ENCODE results near the gene SLK.
A peak's percentile ranks its signal among the peaks of the same experiment; 100 is the strongest.

Gene SLK

DNA sequence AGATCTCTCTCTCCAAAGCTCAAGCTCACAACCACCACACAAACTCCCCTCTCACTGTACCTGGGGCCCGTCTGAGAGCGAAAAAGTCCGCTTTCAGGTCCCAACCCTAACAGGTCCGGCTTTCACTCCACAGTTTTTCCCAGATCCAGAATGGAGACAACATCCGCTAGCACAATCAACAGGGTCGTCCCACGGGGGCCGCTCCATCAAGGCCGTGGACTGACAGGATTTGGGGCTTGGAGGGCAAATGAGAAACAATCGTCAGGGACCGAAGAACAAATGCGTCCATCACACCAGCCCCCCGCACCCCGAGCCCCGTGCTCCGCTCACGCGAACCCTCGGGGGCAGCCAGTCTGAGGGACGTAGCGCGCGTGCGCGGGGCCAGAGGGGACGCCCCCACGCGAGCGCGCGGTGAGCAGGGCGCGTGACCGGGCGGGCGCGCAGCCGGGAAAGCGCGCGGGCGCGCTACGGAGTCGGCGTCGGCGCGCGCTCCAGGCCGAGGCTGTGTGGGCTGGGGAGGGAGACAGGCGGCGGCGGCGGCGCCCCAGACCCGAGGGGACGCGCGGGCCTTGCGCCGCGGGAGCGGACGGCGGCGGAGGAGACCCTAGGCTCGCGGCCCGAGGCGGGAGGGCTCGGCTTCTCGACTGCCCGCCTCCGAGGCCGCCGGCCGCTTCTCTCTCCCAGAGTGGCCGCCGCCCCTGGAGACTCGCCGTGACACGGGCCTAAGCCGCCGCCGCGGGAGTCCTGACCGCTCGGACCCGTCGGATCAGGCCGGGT lies at the start of gene SLK:
Gene SLK, plus strand, starts transcription at position 470 of the 777 bp plus-strand sequence. CDS start 606 bp downstream, outside the sequence.
- no peaks in the 10 kb centered on the region for H3K27me3 Mint-ChIP-seq
- H3K9me3 Mint-ChIP-seq, result no peaks in the 10 kb centered on the region
- peaks cover 45% of the 10 kb centered on the region for H3K4me1 Mint-ChIP-seq (ENCODE audit: low read depth)
- no peaks in the 10 kb centered on the region for H3K36me3 Mint-ChIP-seq (ENCODE audit: low read depth)
- peak within 1 kb of the TSS; percentile 97 for H3K27ac Mint-ChIP-seq
- peak within 1 kb of the TSS; percentile 96 for H3K4me3 Mint-ChIP-seq

GRCh38 chr10:103917302-103918052 lies 49.5 kb upstream of the SLK start:
- Mint-ChIP-seq H3K27ac (peak overlapping the region; percentile 90), H3K9me3 (peaks cover 7% of the 10 kb centered on the region), H3K36me3 (ENCODE audit: low read depth) (peaks cover 19% of the 10 kb centered on the region), H3K27me3 (no peaks in the 10 kb centered on the region), H3K4me3 (peak overlapping the region; percentile 92), H3K4me1 (ENCODE audit: low read depth) (peaks cover 46% of the 10 kb centered on the region)

DNA sequence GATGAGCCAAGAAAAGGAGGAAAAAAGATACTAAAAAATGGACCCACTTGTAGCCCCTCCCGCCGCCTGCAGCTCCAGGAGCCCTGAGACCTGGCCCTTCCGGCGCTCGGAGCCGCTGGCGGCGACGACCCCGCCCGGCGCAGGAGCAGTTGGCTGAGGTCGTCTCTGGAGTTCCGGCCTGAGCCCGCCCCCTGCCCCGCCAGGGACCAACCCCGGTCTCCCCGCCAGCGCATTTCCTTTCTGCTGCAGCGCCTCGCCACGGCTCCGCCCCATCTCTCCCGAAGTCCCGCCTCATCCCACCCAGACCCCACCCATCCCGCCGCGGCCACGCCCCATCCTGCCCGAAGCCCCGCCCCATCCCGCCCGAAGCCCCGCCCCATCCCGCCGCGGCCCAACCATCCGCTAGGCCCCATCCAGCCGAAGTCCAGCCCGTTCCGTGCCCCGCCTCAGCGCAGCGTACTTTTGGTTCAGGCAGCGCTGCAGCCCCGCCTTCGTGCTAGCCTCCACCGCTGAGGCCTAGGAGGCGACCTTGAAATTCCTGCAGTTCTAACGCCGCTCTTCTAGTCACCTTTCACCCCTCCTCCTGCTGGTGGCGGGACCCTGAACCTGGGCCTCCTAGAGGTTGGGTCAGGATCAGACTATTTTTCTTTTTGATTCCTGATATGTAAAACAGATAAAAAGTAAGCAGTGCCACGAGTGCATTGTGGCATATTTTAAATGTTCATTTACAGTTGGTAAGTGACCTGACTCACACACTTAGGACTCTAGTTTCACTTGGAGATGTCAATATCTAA lies 48.7 kb upstream of the SLK start, which contains the start of gene STN1:
Gene STN1, minus strand, starts transcription at position 132 of the 794 bp plus-strand sequence. CDS start 590 bp downstream, outside the sequence.
- H3K4me1 Mint-ChIP-seq (ENCODE audit: low read depth), result peaks cover 38% of the 10 kb centered on the region
- H3K27me3 Mint-ChIP-seq, result no peaks in the 10 kb centered on the region
- peaks cover 7% of the 10 kb centered on the region for H3K9me3 Mint-ChIP-seq
- H3K36me3 Mint-ChIP-seq (ENCODE audit: low read depth), result peaks cover 19% of the 10 kb centered on the region
- H3K4me3 Mint-ChIP-seq, result peak within 1 kb of the TSS; percentile 92
- peak within 1 kb of the TSS; percentile 90 for H3K27ac Mint-ChIP-seq

DNA sequence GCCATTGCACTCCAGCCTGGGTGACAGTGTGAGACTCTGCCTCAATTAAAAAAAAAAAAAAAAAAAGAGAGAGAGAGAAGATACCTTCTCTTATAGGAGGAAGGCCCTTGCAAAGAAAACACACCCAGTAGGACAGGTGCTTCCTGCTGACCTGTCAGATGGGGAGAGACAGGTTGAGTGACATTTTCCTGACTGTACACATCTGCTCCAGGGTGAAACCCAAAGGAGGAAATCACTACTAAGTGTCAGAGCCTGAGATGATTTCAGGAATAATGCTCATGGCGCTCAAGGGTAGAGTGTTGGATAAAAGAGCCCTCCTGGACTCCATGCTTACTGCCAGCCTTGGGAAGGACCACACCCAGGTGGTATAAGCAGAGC lies 47.3 kb upstream of the SLK start:
- peaks cover 16% of the 10 kb centered on the region for H3K36me3 Mint-ChIP-seq (ENCODE audit: low read depth)
- H3K4me3 Mint-ChIP-seq, result no peak overlapping the region

GRCh38 chr10:103921248-103921647 lies 45.7 kb upstream of the SLK start:
- Mint-ChIP-seq H3K27ac (no peak overlapping the region), H3K36me3 (ENCODE audit: low read depth) (peaks cover under 1% of the 10 kb centered on the region), H3K4me1 (ENCODE audit: low read depth) (peaks cover 15% of the 10 kb centered on the region), H3K27me3 (no peaks in the 10 kb centered on the region), H3K4me3 (no peak overlapping the region), H3K9me3 (no peaks in the 10 kb centered on the region)

More for the DNA sequence above, 47.3 kb upstream of the SLK start:
- no peaks in the 10 kb centered on the region for H3K27me3 Mint-ChIP-seq
- no peak overlapping the region for H3K27ac Mint-ChIP-seq
- peaks cover 7% of the 10 kb centered on the region for H3K9me3 Mint-ChIP-seq
- peaks cover 31% of the 10 kb centered on the region for H3K4me1 Mint-ChIP-seq (ENCODE audit: low read depth)

GRCh38 chr10:103921750-103922195 lies 45.2 kb upstream of the SLK start:
- Mint-ChIP-seq H3K36me3 (ENCODE audit: low read depth) (no peaks in the 10 kb centered on the region), H3K9me3 (no peaks in the 10 kb centered on the region), H3K27me3 (no peaks in the 10 kb centered on the region), H3K27ac (no peak overlapping the region), H3K4me3 (no peak overlapping the region), H3K4me1 (ENCODE audit: low read depth) (peaks cover 10% of the 10 kb centered on the region)

GRCh38 chr10:103922659-103923058 lies 44.3 kb upstream of the SLK start:
- H3K27me3 Mint-ChIP-seq, result no peaks in the 10 kb centered on the region
- no peaks in the 10 kb centered on the region for H3K9me3 Mint-ChIP-seq
- H3K36me3 Mint-ChIP-seq (ENCODE audit: low read depth), result no peaks in the 10 kb centered on the region
- H3K4me3 Mint-ChIP-seq, result no peak overlapping the region
- H3K27ac Mint-ChIP-seq, result no peak overlapping the region
- H3K4me1 Mint-ChIP-seq (ENCODE audit: low read depth), result peaks cover 9% of the 10 kb centered on the region

GRCh38 chr10:103923502-103923901 lies 43.4 kb upstream of the SLK start:
- Mint-ChIP-seq H3K4me1 (ENCODE audit: low read depth) (peaks cover 8% of the 10 kb centered on the region), H3K27me3 (no peaks in the 10 kb centered on the region), H3K27ac (no peak overlapping the region), H3K4me3 (no peak overlapping the region), H3K36me3 (ENCODE audit: low read depth) (no peaks in the 10 kb centered on the region), H3K9me3 (no peaks in the 10 kb centered on the region)

GRCh38 chr10:103925591-103925990 lies 41.3 kb upstream of the SLK start:
- H3K27me3 Mint-ChIP-seq, result no peaks in the 10 kb centered on the region
- H3K36me3 Mint-ChIP-seq (ENCODE audit: low read depth), result no peaks in the 10 kb centered on the region
- no peak overlapping the region for H3K4me3 Mint-ChIP-seq
- H3K4me1 Mint-ChIP-seq (ENCODE audit: low read depth), result no peaks in the 10 kb centered on the region
- no peak overlapping the region for H3K27ac Mint-ChIP-seq
- H3K9me3 Mint-ChIP-seq, result no peaks in the 10 kb centered on the region

DNA sequence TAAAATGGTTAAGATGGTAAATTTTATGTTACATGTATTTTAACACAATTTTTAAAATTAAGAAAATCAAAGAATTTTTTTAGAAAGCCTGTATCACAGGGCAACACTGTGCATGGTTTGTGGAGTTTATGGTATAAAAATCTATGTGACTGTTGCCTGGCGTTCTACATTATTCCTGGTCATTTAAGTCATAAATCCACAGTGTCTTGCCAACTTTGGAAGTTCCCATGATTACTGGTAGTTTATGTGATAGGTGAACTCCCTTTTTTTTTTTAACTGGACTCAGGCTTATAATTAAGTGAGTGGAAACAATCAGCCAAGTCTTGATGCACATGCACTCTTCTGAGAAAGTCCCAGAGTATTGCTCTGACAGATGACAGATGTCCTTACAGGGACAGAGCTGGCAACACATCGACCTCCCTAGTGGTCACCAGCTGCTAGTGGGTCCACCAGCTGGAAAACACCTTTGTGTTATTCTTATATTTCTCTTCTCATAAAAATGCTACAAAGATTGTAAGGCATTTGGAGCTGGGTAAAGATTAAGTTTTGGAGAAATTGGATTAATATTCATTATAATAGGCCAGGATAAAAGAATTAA lies 40.1 kb upstream of the SLK start:
- Mint-ChIP-seq H3K27me3 (no peaks in the 10 kb centered on the region), H3K4me1 (ENCODE audit: low read depth) (no peaks in the 10 kb centered on the region), H3K4me3 (no peak overlapping the region), H3K36me3 (ENCODE audit: low read depth) (no peaks in the 10 kb centered on the region), H3K9me3 (no peaks in the 10 kb centered on the region), H3K27ac (no peak overlapping the region)

DNA sequence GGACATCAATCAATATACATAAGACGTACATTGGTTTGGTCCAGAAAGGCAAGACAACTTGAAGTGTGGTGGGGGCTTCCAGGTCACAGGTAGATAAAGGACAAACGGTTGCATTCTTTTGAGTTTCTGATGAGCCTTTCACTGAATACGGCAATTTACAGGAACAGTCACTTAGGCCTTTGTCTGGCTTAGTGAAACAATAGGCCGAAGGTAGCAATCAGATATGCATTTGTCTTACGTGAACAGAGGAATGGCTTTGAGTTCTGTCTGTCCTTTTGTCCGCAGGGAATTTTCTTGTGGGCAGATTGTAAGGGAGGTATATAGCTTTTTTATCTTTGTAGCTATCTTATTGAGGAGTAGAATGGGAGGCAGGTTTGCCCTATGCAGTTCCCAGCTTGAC lies 38.2 kb upstream of the SLK start:
- H3K36me3 Mint-ChIP-seq (ENCODE audit: low read depth), result no peaks in the 10 kb centered on the region
- H3K27ac Mint-ChIP-seq, result no peak overlapping the region
- H3K4me3 Mint-ChIP-seq, result no peak overlapping the region
- H3K9me3 Mint-ChIP-seq, result no peaks in the 10 kb centered on the region
- no peaks in the 10 kb centered on the region for H3K27me3 Mint-ChIP-seq
- no peaks in the 10 kb centered on the region for H3K4me1 Mint-ChIP-seq (ENCODE audit: low read depth)

- Mint-ChIP-seq H3K4me3 (no peak overlapping the region), H3K27ac (no peak overlapping the region), H3K27me3 (no peaks in the 10 kb centered on the region), H3K36me3 (ENCODE audit: low read depth) (no peaks in the 10 kb centered on the region), H3K4me1 (ENCODE audit: low read depth) (no peaks in the 10 kb centered on the region), H3K9me3 (no peaks in the 10 kb centered on the region)
These were observed 37.5 kb upstream of the SLK start for GRCh38 chr10:103929381-103929921.

- Mint-ChIP-seq H3K27me3 (no peaks in the 10 kb centered on the region), H3K4me3 (no peak overlapping the region)
These were observed 36.5 kb upstream of the SLK start for GRCh38 chr10:103930449-103930848.

GRCh38 chr10:103930881-103931280 lies 36.1 kb upstream of the SLK start:
- no peaks in the 10 kb centered on the region for H3K36me3 Mint-ChIP-seq (ENCODE audit: low read depth)
- H3K27me3 Mint-ChIP-seq, result no peaks in the 10 kb centered on the region
- H3K4me1 Mint-ChIP-seq (ENCODE audit: low read depth), result no peaks in the 10 kb centered on the region
- no peaks in the 10 kb centered on the region for H3K9me3 Mint-ChIP-seq
- H3K27ac Mint-ChIP-seq, result no peak overlapping the region
- no peak overlapping the region for H3K4me3 Mint-ChIP-seq

More at GRCh38 chr10:103930449-103930848, 36.5 kb upstream of the SLK start:
- H3K9me3 Mint-ChIP-seq, result no peaks in the 10 kb centered on the region
- no peak overlapping the region for H3K27ac Mint-ChIP-seq
- no peaks in the 10 kb centered on the region for H3K36me3 Mint-ChIP-seq (ENCODE audit: low read depth)
- no peaks in the 10 kb centered on the region for H3K4me1 Mint-ChIP-seq (ENCODE audit: low read depth)
